Liver (tissue), 9 donors: ENCODE results near the gene TM9SF2. TPM values are rescaled to one million over a fixed set of nuclear protein-coding genes. Genes with fewer than 3 reads are reported as not detected.

Experiments used
- DNase-seq: peaks from one replicate; pipeline ENCODE4 v3.0.0-alpha.2; 2017; ENCODE audit warnings: low spot score
- H3K27ac ChIP-seq, 2 donors: one replicate each; pipeline ENCODE4 v1.7.0; 2013; ENCODE audit warnings: inconsistent platforms in 2 of 2, low read length in 2 of 2, control low read depth in 1 of 2, low read depth in 1 of 2, mild to moderate bottlenecking in 1 of 2
- H3K27me3 ChIP-seq, 4 donors: one replicate each; pipeline versions ENCODE4 v1.6.1 to v1.7.0; 2013; ENCODE audit warnings: low read length in 3 of 4, inconsistent platforms in 1 of 4, mild to moderate bottlenecking in 1 of 4, moderate library complexity in 1 of 4; ENCODE audit not compliant: control insufficient read depth in 4 of 4, insufficient read depth in 4 of 4
- H3K36me3 ChIP-seq, 4 donors: one replicate each; pipeline versions ENCODE4 v1.6.1 to v1.7.0; 2013; ENCODE audit warnings: low read length in 3 of 4, mild to moderate bottlenecking in 3 of 4, low read depth in 1 of 4, moderate library complexity in 1 of 4; ENCODE audit not compliant: control insufficient read depth in 4 of 4, insufficient read depth in 3 of 4
- H3K4me1 ChIP-seq, 4 donors: one replicate each; pipeline versions ENCODE4 v1.6.1 to v1.7.0; 2013; ENCODE audit warnings: low read length in 3 of 4, mild to moderate bottlenecking in 3 of 4, moderate library complexity in 1 of 4; ENCODE audit not compliant: control insufficient read depth in 4 of 4, insufficient read depth in 4 of 4
- H3K4me3 ChIP-seq, 3 donors: one replicate each; pipeline versions ENCODE4 v1.6.1 to v1.7.0; 2013; ENCODE audit warnings: low read length in 3 of 3, control low read depth in 1 of 3, low read depth in 1 of 3, mild to moderate bottlenecking in 1 of 3
- H3K9ac ChIP-seq, 2 donors: one replicate each; pipeline ENCODE4 v1.7.0; 2013; ENCODE audit warnings: low read length in 2 of 2, mild to moderate bottlenecking in 2 of 2, moderate library complexity in 2 of 2, control low read depth in 1 of 2, low read depth in 1 of 2
- H3K9me3 ChIP-seq, 4 donors: one replicate each; pipeline versions ENCODE4 v1.6.1 to v1.7.0; 2013; ENCODE audit warnings: low read length in 3 of 4; ENCODE audit not compliant: control insufficient read depth in 4 of 4
- ATF3 ChIP-seq: IDR thresholded peaks from 2 replicates; pipeline ENCODE4 v1.6.1; 2016; ENCODE audit warnings: antibody characterized with exemption
- EGR1 ChIP-seq, 2 donors: IDR thresholded peaks; 2 replicates each; pipeline ENCODE4 v1.6.1; 2016 to 2018; ENCODE audit warnings: antibody characterized with exemption in 2 of 2, low read depth in 2 of 2
- FOXA1 ChIP-seq: IDR thresholded peaks from 2 replicates; pipeline ENCODE4 v1.6.1; 2016; ENCODE audit warnings: antibody characterized with exemption
- FOXA2 ChIP-seq: IDR thresholded peaks from 2 replicates; pipeline ENCODE4 v1.6.1; 2016; ENCODE audit warnings: antibody characterized with exemption
- GABPA ChIP-seq, 2 donors: IDR thresholded peaks in 1 of 2; conservative IDR thresholded peaks in 1 of 2; 2 replicates each; pipeline ENCODE4 v1.6.1; 2016; ENCODE audit warnings: antibody characterized with exemption in 2 of 2, mild to moderate bottlenecking in 1 of 2, moderate library complexity in 1 of 2
- HNF4A ChIP-seq, 2 donors: conservative IDR thresholded peaks; 2 replicates each; pipeline ENCODE4 v1.6.1; 2016; ENCODE audit warnings: antibody characterized with exemption in 2 of 2, mild to moderate bottlenecking in 2 of 2
- HNF4G ChIP-seq: IDR thresholded peaks from 2 replicates; pipeline ENCODE4 v1.6.1; 2016; ENCODE audit warnings: antibody characterized with exemption
- JUND ChIP-seq, 2 donors: IDR thresholded peaks; 2 replicates each; pipeline ENCODE4 v1.6.1; 2016; ENCODE audit warnings: antibody characterized with exemption in 2 of 2
- NR2F2 ChIP-seq: IDR thresholded peaks from 2 replicates; pipeline ENCODE4 v1.6.1; 2016; ENCODE audit warnings: antibody characterized with exemption
- RAD21 ChIP-seq, 2 donors: IDR thresholded peaks; 2 replicates each; pipeline ENCODE4 v1.6.1; 2016; ENCODE audit warnings: antibody characterized with exemption in 2 of 2, mild to moderate bottlenecking in 2 of 2
- RXRA ChIP-seq, 2 donors: IDR thresholded peaks; 2 replicates each; pipeline ENCODE4 v1.6.1; 2017 to 2018; ENCODE audit warnings: antibody characterized with exemption in 2 of 2, mild to moderate bottlenecking in 1 of 2
- SP1 ChIP-seq: IDR thresholded peaks from 2 replicates; pipeline ENCODE4 v1.6.1; 2018; ENCODE audit warnings: antibody characterized with exemption, mild to moderate bottlenecking
- TAF1 ChIP-seq: conservative IDR thresholded peaks from 2 replicates; pipeline ENCODE4 v1.6.1; 2016; ENCODE audit warnings: antibody characterized with exemption, mild to moderate bottlenecking
- YY1 ChIP-seq: IDR thresholded peaks from 2 replicates; pipeline ENCODE4 v1.6.1; 2016; ENCODE audit warnings: antibody characterized with exemption, mild to moderate bottlenecking
- ZBTB33 ChIP-seq: IDR thresholded peaks from 2 replicates; pipeline ENCODE4 v1.6.1; 2016; ENCODE audit warnings: antibody characterized with exemption
- WGBS: extraction: QIAGEN DNeasy Blood & Tissue Kit; methylation state at CpG from one replicate; pipeline ENCODE4 v1.1.7; 2013; 5-methylcytosine and 5-hydroxymethylcytosine counted together
- polyA plus RNA-seq, 2 donors: library from polyadenylated mRNA; stranded (reverse) in 1 of 2; unstranded in 1 of 2; fragments of 200-250 nt in 1 of 2; fragments of >200 nt in 1 of 2; fragmentation: Nextera tagmentation in 1 of 2; extraction: Ambion mirVana in 1 of 2; gene quantifications; one replicate each; pipeline versions ENCODE4 v1.2.1 to v1.2.3, GENCODE V29; 2013 to 2015
- total RNA-seq, 2 donors: library from RNA; depleted of rRNA; stranded (reverse); fragments of >200 nt; gene quantifications; one replicate each; pipeline ENCODE4 v1.2.3, GENCODE V29; 2014
- TF ChIP-seq, protein P1 (sequence below): fragments of 150-350 bp; IDR thresholded peaks from 2 replicates; pipeline ENCODE4 v1.5.1; 2017; ENCODE audit warnings: improper control_type of control experiment, low read depth, low read length; ENCODE audit not compliant: missing input control
- TF ChIP-seq, protein P2 (sequence below): IDR thresholded peaks from 2 replicates; pipeline ENCODE4 v1.6.1; 2016; ENCODE audit warnings: antibody characterized with exemption, mild to moderate bottlenecking
- TF ChIP-seq, protein P3 (sequence below): IDR thresholded peaks from 2 replicates; pipeline ENCODE4 v1.6.1; 2016; ENCODE audit warnings: antibody characterized with exemption
- donor health status: healthy.
- donor health status: healthy.
- donor health status: healthy.
- donor health status: healthy.
- donor health status: healthy.

Gene TM9SF2
- total and polyA plus RNA-seq, 4 donors, result 70.2 to 112 (median 99.0) TPM

DNA sequence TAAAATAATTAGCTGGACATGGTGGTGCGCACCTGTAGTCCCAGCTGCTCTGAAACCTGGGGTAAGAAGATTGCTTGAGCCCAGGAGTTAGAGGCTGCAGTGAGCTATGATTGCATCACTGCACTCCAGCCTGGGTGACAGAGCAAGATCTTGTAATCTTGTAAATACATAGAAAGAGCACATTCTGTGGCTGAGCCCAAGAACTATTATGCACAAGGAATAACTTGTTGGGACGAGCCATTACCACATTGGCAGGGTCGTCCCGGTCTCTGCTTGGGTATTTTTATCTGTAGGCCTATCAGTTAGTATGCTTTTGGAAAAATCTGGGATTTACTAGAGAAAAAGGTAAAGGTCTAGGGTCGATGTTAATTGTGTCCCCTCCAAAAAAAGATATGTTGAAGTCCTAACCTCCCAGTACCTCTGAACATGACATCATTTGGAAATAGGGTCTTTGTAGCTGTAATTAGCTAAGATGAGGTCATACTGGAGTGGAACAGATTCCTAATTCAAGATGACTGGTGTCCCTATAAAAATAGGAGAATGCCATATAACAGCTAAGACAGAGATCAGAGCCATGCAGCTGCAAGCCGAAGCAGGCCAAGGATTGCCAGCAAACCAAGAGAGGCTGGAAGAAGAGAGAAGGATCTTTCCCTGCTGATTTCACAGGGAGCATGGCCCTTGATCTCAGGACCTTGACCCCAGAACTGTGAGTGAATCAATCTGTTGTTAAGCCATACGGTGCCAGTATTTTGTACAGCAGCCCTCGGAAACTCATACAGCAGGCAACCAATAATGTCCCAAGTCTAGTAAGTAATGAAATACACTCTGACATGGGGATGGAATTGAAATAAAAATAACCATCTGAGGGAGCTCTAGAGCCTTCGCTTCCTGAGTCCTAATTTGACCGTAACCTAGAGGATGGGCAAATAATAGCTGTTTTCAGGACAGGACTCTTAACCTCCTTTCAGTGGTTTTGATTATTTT, 77.0 kb downstream of the TM9SF2 start:
- peaks cover 5 to 28% (median 23%) of the 10 kb centered on the region in 4 donors for H3K4me1 ChIP-seq
- H3K9me3 ChIP-seq, result no peaks in the 10 kb centered on the region
- TF ChIP-seq YY1 (no peak), ZBTB33 (no peak), TAF1 (no peak), FOXA2 (peak; percentile 32), EGR1 (IDR thresholded peaks at IDR 0.05; ENCODE audit: low read depth in 2 of 2) (no peak), HNF4G (peak; percentile 72), SP1 (peak; percentile 90), NR2F2 (peak; percentile 99), RXRA (IDR thresholded peaks at IDR 0.05) (peak; percentile 76 to 89), HNF4A (conservative IDR thresholded peaks at IDR 0.05) (peak; percentile 91 to 95), RAD21 (IDR thresholded peaks at IDR 0.05) (peak; percentile 81 to 86), FOXA1 (peak; percentile 22), GABPA (IDR thresholded peaks at IDR 0.05 in 1 of 2, conservative IDR thresholded peaks at IDR 0.05 in 1 of 2) (no peak), JUND (IDR thresholded peaks at IDR 0.05) (peak; percentile 76 to 78), ATF3 (peak; percentile 75)
- TF ChIP-seq, protein P1, sequence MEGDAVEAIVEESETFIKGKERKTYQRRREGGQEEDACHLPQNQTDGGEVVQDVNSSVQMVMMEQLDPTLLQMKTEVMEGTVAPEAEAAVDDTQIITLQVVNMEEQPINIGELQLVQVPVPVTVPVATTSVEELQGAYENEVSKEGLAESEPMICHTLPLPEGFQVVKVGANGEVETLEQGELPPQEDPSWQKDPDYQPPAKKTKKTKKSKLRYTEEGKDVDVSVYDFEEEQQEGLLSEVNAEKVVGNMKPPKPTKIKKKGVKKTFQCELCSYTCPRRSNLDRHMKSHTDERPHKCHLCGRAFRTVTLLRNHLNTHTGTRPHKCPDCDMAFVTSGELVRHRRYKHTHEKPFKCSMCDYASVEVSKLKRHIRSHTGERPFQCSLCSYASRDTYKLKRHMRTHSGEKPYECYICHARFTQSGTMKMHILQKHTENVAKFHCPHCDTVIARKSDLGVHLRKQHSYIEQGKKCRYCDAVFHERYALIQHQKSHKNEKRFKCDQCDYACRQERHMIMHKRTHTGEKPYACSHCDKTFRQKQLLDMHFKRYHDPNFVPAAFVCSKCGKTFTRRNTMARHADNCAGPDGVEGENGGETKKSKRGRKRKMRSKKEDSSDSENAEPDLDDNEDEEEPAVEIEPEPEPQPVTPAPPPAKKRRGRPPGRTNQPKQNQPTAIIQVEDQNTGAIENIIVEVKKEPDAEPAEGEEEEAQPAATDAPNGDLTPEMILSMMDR, result peak; percentile 58
- TF ChIP-seq, protein P2, sequence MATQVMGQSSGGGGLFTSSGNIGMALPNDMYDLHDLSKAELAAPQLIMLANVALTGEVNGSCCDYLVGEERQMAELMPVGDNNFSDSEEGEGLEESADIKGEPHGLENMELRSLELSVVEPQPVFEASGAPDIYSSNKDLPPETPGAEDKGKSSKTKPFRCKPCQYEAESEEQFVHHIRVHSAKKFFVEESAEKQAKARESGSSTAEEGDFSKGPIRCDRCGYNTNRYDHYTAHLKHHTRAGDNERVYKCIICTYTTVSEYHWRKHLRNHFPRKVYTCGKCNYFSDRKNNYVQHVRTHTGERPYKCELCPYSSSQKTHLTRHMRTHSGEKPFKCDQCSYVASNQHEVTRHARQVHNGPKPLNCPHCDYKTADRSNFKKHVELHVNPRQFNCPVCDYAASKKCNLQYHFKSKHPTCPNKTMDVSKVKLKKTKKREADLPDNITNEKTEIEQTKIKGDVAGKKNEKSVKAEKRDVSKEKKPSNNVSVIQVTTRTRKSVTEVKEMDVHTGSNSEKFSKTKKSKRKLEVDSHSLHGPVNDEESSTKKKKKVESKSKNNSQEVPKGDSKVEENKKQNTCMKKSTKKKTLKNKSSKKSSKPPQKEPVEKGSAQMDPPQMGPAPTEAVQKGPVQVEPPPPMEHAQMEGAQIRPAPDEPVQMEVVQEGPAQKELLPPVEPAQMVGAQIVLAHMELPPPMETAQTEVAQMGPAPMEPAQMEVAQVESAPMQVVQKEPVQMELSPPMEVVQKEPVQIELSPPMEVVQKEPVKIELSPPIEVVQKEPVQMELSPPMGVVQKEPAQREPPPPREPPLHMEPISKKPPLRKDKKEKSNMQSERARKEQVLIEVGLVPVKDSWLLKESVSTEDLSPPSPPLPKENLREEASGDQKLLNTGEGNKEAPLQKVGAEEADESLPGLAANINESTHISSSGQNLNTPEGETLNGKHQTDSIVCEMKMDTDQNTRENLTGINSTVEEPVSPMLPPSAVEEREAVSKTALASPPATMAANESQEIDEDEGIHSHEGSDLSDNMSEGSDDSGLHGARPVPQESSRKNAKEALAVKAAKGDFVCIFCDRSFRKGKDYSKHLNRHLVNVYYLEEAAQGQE, result peak; percentile 65
- TF ChIP-seq, protein P3, sequence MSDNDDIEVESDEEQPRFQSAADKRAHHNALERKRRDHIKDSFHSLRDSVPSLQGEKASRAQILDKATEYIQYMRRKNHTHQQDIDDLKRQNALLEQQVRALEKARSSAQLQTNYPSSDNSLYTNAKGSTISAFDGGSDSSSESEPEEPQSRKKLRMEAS, result peak; percentile 35
- H3K36me3 ChIP-seq, result no peaks in the 10 kb centered on the region
- peak overlapping the region; percentile 56 to 79 for H3K9ac ChIP-seq
- no peak for DNase-seq
- 40% methylated on average over 10 of the region's 10 CpGs for WGBS
- H3K27ac ChIP-seq, result peak overlapping the region; percentile 82 to 88
- H3K4me3 ChIP-seq, result peak overlapping the region in 1 of 3 donors; percentile 9
- no peaks in the 10 kb centered on the region for H3K27me3 ChIP-seq
